Measurements from ENCODE around the gene SPOCK1. TPM values are rescaled to one million over a fixed set of nuclear protein-coding genes. Genes with fewer than 3 reads are reported as not detected.

SPOCK1 gene
- total and polyA plus RNA-seq, 7 donors: 4.2 to 52.7 (median 16.0) TPM

GRCh38 chr5:137004279-137004678 lies 494.8 kb downstream of the SPOCK1 start:
- intact Hi-C loops (cut with DNase I): no loop called here
- ATAC-seq (no peak), DNase-seq (no peak)
- Histone ChIP-seq H3K9me3 (no peaks in the 10 kb centered on the region), H3K36me3 (ENCODE audit: insufficient read depth in 1 of 2, low read depth in 1 of 2) (no peaks in the 10 kb centered on the region), H3K4me3 (no peak overlapping the region), H3K4me1 (no peaks in the 10 kb centered on the region), H3K27ac (no peak overlapping the region), H3K27me3 (ENCODE audit: insufficient read depth in 3 of 3, low read length in 2 of 3) (no peaks in the 10 kb centered on the region)
- 41 to 69% (median 48%) methylated on average over 2 of the region's 2 CpGs for WGBS, 3 donors
- no peak for TF ChIP-seq CTCF (IDR thresholded peaks at IDR 0.05)

DNA sequence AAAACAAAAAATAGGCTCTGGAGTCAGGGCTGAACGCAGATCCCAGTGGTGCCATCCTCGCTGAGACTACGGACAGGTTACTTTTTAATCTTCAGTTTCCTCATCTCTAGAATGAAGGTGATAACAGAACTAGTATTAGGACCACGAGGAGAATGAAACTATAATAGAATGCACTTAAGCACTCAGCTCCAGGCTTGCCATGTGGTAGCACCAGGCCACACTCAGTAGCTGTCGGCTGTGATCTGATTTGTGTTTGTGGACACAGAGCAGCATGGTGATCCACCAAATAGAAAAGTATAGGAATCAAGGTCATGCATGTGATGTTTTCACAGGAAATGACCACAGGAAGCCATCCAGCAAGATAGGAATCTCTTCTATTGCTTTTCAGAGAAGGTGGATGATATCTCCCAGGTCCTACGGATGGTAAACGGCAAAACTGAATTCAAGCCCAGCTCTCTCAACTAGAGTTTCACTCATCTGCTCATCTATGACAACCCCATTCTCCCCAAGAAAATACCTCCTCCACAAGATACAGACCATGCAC lies 498.0 kb downstream of the SPOCK1 start:
- intact Hi-C loops (cut with DNase I): no loop called here
- no peak for ATAC-seq
- no peak for TF ChIP-seq CTCF (IDR thresholded peaks at IDR 0.05)

GRCh38 chr5:136999787-137000186 lies 499.3 kb downstream of the SPOCK1 start:
- ATAC-seq: no peak
- intact Hi-C loops (cut with DNase I): no loop called here
- Histone ChIP-seq H3K9me3 (no peaks in the 10 kb centered on the region), H3K4me1 (no peaks in the 10 kb centered on the region), H3K27me3 (ENCODE audit: insufficient read depth in 3 of 3, low read length in 2 of 3) (no peaks in the 10 kb centered on the region), H3K36me3 (ENCODE audit: insufficient read depth in 1 of 2, low read depth in 1 of 2) (no peaks in the 10 kb centered on the region), H3K4me3 (no peak overlapping the region), H3K27ac (no peak overlapping the region)
- TF ChIP-seq CTCF (IDR thresholded peaks at IDR 0.05): no peak
- no peak for DNase-seq
- 85 to 93% (median 89%) methylated on average over 5 of the region's 5 CpGs for WGBS, 3 donors

More for the DNA sequence above, 498.0 kb downstream of the SPOCK1 start:
- H3K4me3 ChIP-seq: no peak overlapping the region
- H3K27me3 ChIP-seq (ENCODE audit: insufficient read depth in 3 of 3, low read length in 2 of 3): no peaks in the 10 kb centered on the region
- no peaks in the 10 kb centered on the region for H3K36me3 ChIP-seq (ENCODE audit: insufficient read depth in 1 of 2, low read depth in 1 of 2)
- H3K4me1 ChIP-seq: no peaks in the 10 kb centered on the region
- no peak overlapping the region for H3K27ac ChIP-seq
- H3K9me3 ChIP-seq: no peaks in the 10 kb centered on the region
- WGBS, 3 donors: 81 to 85% (median 84%) methylated on average over 7 of the region's 7 CpGs
- DNase-seq: no peak

DNA sequence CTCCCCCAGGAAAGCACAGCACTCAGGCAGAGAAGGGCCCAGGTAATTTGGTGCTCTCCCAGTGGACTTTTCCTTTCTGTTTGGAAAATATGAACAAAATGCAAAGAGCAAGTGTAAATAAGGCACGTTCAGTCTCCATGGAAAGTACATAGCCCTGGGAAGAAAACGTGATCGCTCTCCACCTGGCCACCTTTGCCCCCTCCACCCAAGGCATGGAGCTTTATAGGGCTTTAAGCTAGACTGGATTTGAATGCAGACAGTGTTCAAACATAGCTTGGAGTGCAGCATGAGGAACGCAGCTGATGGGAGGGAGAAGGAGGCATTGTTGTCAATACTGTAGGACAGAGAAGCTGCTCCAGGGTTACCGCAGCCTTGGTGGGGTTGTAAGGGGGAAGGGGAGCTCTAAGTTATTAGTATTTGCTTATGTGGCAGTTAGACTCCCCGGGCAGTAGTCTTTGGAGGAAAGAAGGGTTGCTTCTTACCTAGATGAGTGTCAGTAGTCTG lies 500.2 kb downstream of the SPOCK1 start:
- Histone ChIP-seq H3K4me1 (no peaks in the 10 kb centered on the region), H3K36me3 (ENCODE audit: insufficient read depth in 1 of 2, low read depth in 1 of 2) (no peaks in the 10 kb centered on the region), H3K4me3 (no peak overlapping the region), H3K27me3 (ENCODE audit: insufficient read depth in 3 of 3, low read length in 2 of 3) (no peaks in the 10 kb centered on the region), H3K9me3 (no peaks in the 10 kb centered on the region), H3K27ac (no peak overlapping the region)
- intact Hi-C loops (cut with DNase I): no loop called here
- WGBS, 3 donors: 79 to 85% (median 80%) methylated on average over 6 of the region's 6 CpGs
- ATAC-seq (no peak), DNase-seq (no peak)
- no peak for TF ChIP-seq CTCF (IDR thresholded peaks at IDR 0.05)

DNA sequence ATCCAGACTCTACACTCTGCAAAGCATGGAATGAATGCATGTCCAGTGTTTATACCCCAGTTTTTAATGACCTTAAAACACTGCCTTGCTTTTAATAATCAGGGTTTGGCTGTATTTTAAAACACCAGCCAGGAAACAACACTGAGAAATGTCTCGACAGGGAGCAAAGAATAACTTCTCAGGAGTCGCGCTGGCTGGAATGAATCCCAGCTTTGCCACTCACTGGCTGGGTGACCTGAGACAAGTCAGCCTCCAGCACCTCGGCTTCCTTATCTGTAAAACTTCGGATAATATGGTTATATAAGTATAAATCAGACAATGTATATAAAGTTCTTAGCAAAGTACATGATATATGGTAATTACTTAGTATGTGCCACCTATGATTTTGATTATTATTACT lies 505.0 kb downstream of the SPOCK1 start:
- Histone ChIP-seq H3K27me3 (ENCODE audit: insufficient read depth in 3 of 3, low read length in 2 of 3) (no peaks in the 10 kb centered on the region), H3K36me3 (ENCODE audit: insufficient read depth in 1 of 2, low read depth in 1 of 2) (no peaks in the 10 kb centered on the region), H3K27ac (no peak overlapping the region), H3K4me1 (no peaks in the 10 kb centered on the region), H3K9me3 (no peaks in the 10 kb centered on the region), H3K4me3 (no peak overlapping the region)
- intact Hi-C loops (cut with DNase I): no loop called here
- ATAC-seq (no peak), DNase-seq (no peak)
- 53 to 74% (median 55%) methylated on average over 5 of the region's 5 CpGs for WGBS, 3 donors
- TF ChIP-seq CTCF (IDR thresholded peaks at IDR 0.05): no peak
